ENCODE results near the gene ZNF84.

The ZNF84 gene

GRCh38 chr12:133037207-133038005 lies at the start of gene ZNF84:
TSS of gene ZNF84 (plus strand) at chr12:133037509. CDS start at chr12:133041468, 3,959 bp downstream.
- peak; percentile 94 for DNase-seq

GRCh38 chr12:132998741-132999140 lies 38.6 kb upstream of the ZNF84 start:
- no peak for DNase-seq

DNA sequence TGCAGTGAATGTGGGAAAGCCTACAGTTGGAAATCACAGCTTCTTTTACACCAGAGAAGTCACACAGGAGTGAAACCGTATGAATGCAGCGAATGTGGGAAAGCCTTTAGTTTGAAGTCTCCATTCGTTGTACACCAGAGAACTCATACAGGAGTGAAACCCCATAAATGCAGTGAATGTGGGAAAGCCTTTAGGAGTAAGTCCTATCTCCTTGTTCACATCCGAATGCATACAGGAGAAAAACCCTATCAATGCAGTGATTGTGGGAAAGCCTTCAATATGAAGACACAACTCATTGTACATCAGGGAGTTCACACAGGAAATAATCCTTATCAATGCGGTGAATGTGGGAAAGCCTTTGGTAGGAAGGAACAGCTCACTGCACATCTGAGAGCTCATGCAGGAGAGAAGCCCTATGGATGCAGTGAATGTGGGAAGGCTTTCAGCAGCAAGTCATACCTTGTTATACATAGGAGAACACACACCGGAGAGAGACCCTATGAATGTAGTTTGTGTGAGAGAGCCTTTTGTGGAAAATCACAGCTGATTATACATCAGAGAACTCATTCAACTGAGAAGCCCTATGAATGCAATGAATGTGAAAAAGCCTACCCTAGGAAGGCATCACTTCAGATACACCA lies 26.5 kb upstream of the ZNF84 start:
- DNase-seq, result no peak

- no peak for DNase-seq
Observed at GRCh38 chr12:133023566-133023965, 13.7 kb upstream of the ZNF84 start.

- no peak for DNase-seq
Observed at GRCh38 chr12:133026996-133027395, 10.3 kb upstream of the ZNF84 start.

GRCh38 chr12:133038118-133038709 lies 905 bp downstream of the ZNF84 start:
- DNase-seq, result no peak

GRCh38 chr12:133046698-133047097 lies 9.4 kb downstream of the ZNF84 start:
- no peak for DNase-seq

DNA sequence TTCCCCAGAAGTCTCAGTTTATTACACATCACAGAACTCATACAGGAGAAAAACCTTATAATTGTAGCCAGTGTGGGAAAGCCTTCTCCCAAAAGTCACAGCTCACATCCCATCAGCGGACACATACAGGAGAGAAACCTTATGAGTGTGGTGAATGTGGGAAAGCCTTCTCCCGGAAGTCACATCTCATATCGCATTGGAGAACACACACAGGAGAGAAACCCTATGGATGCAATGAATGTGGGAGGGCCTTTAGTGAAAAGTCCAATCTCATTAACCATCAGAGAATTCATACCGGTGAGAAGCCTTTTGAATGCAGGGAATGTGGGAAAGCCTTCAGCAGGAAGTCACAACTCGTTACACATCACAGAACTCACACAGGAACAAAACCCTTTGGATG lies 20.1 kb downstream of the ZNF84 start:
- no peak for DNase-seq

DNA sequence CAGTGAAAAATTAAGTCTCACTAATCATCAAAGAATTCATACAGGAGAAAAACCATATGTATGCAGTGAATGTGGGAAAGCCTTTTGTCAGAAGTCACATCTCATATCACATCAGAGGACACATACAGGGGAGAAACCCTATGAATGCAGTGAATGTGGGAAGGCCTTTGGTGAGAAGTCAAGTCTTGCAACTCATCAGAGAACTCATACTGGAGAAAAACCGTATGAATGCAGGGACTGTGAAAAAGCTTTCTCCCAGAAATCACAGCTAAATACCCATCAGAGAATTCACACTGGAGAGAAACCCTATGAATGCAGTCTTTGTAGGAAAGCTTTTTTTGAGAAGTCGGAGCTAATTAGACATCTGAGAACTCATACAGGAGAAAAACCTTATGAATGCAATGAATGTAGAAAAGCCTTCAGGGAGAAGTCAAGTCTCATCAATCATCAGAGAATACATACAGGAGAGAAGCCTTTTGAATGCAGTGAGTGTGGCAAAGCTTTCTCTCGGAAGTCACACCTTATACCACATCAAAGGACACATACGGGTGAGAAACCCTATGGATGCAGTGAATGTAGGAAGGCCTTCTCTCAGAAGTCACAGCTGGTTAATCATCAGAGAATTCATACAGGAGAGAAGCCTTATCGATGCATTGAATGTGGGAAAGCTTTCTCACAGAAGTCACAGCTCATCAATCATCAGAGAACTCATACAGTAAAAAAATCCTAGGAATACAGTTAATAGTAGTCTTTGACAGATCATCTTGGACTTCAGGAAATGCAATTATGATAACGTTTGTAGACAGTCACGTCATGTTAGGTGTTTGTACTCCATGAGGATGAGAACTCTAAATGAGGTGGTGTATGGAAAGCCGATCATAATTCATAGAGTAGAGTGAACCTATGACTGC lies 21.1 kb downstream of the ZNF84 start:
- no peak for DNase-seq

GRCh38 chr12:133061954-133062353 lies 24.6 kb downstream of the ZNF84 start:
- DNase-seq, result no peak

DNA sequence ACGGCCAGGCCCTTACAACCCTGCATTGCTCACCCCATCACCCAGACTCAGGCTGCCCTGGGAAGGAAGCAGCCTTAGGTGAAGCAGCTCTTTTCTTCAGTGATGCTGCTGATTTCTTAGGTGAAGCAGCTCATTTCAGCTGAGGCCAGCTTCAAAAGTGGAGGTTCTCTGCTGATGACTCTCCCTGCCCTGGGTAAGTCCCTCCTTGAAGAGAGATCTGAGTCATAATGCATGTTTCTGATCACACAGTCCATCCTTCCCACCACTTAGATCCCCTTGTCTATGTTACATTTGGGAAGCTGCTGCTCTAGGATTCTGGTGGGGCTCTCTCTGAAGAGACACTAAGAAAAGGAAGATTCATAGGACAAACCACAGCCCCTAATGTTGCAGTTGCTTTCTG lies 26.2 kb downstream of the ZNF84 start:
- no peak for DNase-seq

- no peak for DNase-seq
Observed at GRCh38 chr12:133073836-133074235, 36.5 kb downstream of the ZNF84 start.

DNA sequence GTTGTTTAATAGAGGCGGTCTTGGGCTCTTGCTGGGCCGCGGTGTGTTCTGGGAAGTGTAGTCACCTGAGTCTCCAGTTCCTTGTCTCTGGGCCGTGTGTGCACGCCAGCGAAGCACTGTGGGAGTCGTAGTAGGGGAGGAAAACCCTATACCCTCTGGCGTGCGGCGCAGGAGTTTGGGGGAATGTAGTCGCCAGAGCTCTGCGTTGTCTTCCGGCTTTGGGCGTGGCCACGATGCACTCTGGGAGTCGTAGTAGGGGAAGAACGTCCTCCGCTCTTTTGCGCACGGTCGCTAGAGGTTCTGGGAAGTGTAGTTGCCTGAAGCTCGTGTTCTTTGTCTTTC lies 42.7 kb downstream of the ZNF84 start:
- DNase-seq, result peak; percentile 93

DNA sequence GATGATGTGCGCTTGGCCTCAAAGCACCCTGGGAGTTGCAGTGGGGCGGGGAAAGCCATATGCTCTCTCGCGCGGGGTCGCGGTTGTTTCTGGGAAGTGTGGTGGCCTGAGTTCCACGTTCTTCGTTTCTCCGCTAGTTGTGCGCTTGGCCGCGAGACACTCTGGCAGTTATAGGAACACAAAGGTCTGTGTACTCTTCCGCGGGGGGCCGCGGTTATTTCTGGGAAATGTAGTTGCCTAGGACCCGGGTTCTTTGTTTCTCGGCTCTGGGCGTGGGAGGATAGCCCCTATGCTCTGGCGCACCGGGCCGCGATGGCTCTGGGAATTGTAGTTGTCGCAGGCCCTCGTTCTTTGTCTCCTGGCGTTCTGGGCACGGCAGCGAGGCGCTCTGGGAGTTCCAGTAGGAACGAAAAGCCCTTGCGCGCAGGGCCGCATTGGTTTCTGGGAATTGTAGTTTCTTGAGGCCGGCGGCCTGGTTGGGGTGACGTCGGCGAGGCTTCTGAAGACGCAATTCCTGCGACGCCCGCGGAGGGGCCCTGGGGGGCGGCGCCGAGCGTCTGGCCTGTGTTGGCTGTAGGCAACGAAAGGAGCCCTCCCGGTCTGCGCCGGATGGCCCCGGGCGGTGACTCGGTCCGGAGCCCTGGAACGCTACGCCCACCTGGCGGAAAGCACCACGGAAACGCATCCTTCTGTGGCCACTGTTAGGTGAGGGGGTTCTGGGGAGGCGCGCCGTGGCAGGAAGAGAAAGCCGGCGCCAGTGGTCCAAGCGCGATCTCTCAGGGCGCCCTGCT lies 43.3 kb downstream of the ZNF84 start, which contains the start of gene ZNF140:
Gene ZNF140, plus strand, starts transcription at position 556 of the 791 bp plus-strand sequence. CDS start 398 bp downstream, outside the sequence.
- peak; percentile 92 for DNase-seq

- no peak for DNase-seq
Observed at GRCh38 chr12:133081159-133081780, 44.0 kb downstream of the ZNF84 start.

GRCh38 chr12:133083345-133083744 lies 46.0 kb downstream of the ZNF84 start:
- DNase-seq, result no peak

- no peak for DNase-seq
Observed at GRCh38 chr12:133105620-133106019, 68.3 kb downstream of the ZNF84 start.

DNA sequence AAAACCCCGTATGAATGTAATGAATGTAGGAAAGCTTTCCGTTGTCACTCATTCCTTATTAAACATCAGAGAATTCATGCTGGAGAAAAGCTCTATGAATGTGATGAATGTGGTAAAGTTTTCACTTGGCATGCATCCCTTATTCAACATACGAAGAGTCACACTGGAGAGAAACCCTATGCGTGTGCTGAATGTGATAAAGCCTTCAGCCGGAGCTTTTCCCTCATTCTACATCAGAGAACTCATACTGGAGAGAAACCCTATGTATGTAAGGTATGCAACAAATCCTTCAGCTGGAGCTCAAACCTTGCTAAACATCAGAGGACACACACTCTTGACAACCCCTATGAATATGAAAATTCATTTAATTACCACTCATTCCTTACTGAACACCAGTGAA lies 68.9 kb downstream of the ZNF84 start:
- no peak for DNase-seq

- DNase-seq, result no peak
Observed at GRCh38 chr12:133107121-133107520, 69.8 kb downstream of the ZNF84 start.

DNA sequence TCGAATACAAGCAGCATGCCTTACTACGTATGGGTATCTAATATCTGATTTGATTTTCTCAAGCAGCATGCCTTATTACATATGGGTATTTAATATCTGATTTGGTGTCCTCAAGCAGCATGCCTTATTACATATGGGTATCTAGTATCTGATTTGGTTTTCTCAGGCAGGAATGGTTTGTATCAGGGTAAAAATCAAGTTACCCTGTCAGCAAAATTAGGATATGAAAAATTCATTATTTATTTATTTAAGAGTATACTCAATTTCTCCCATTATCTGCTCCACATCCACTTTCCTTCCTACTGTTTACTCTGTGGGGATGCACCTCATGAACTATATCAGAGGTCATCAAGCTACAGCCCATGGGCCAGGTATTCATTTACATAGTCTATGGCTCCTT lies 70.8 kb downstream of the ZNF84 start:
- no peak for DNase-seq
